Spleen (tissue), 7 donors: ENCODE results near the gene DENND1A.

Experiments used
- POLR2A ChIP-seq, 3 donors: fragments of 450-650 bp; IDR thresholded peaks; one replicate each; pipeline ENCODE4 v1.5.1; 2017; ENCODE audit warnings: antibody characterized with exemption in 3 of 3, mild to moderate bottlenecking in 1 of 3
- POLR2AphosphoS5 ChIP-seq, 3 donors: sonication (generic); formaldehyde crosslinking; IDR thresholded peaks; one replicate each; pipeline ENCODE4 v1.5.1; 2017; ENCODE audit warnings: antibody characterized with exemption in 3 of 3
- TF ChIP-seq, protein P1 (sequence below), 11 experiments: fragments of 200-600 bp in 7 of 11; fragments of 450-650 bp in 4 of 11; sonication (generic) in 4 of 11; IDR thresholded peaks in 8 of 11; conservative IDR thresholded peaks in 3 of 11; 1 replicate in 7 of 11; 2 replicates in 4 of 11; pipeline versions ENCODE4 v1.4.0 to v1.8.0; 2016 to 2021; ENCODE audit warnings: antibody characterized with exemption in 11 of 11, inconsistent platforms in 4 of 11, mild to moderate bottlenecking in 1 of 11
- donor health status: DM: no; HTN: no; CAD: no; lungs with moderate emphysema.
- donor health status: DM: no; HTN: no; CAD: no.
- donor health status: DM: no; HTN: no; CAD: no.

DNA sequence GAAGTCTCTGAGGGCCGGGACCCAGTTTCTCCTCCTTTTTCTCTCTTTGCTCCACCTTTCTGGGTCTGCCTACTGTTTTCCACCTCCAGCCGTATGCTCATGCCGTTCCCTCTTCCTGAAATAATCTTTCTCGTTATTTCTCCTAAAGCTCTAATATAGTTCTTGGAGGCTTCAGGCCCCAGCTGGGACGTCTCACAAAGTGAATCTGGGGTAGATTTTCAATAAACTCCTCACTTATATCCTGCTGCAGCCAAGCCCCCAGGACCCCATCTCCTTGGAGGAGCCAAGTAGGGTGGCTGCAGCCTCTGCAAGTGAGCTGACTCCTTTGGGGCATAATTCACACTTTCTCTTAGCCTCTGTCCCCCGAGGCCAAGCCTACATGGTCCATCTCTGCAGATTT, 588.1 kb downstream of the DENND1A start:
- TF ChIP-seq, protein P1, sequence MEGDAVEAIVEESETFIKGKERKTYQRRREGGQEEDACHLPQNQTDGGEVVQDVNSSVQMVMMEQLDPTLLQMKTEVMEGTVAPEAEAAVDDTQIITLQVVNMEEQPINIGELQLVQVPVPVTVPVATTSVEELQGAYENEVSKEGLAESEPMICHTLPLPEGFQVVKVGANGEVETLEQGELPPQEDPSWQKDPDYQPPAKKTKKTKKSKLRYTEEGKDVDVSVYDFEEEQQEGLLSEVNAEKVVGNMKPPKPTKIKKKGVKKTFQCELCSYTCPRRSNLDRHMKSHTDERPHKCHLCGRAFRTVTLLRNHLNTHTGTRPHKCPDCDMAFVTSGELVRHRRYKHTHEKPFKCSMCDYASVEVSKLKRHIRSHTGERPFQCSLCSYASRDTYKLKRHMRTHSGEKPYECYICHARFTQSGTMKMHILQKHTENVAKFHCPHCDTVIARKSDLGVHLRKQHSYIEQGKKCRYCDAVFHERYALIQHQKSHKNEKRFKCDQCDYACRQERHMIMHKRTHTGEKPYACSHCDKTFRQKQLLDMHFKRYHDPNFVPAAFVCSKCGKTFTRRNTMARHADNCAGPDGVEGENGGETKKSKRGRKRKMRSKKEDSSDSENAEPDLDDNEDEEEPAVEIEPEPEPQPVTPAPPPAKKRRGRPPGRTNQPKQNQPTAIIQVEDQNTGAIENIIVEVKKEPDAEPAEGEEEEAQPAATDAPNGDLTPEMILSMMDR (IDR thresholded peaks at IDR 0.05 in 8 of 11, conservative IDR thresholded peaks at IDR 0.05 in 3 of 11), result no peak
- TF ChIP-seq POLR2AphosphoS5 (IDR thresholded peaks at IDR 0.05) (no peak), POLR2A (IDR thresholded peaks at IDR 0.05) (no peak)
